ENCODE data around the gene CALCR. TPM values are rescaled to one million over a fixed set of nuclear protein-coding genes. Genes with fewer than 3 reads are reported as not detected.
A peak's percentile ranks its signal among the peaks of the same experiment; 100 is the strongest.
"Not testable (repeated sequence)": the region's sequence is repeated elsewhere in the genome, so short reads cannot be mapped to it uniquely, and the experiment has no call there.

Gene CALCR
- total and polyA plus RNA-seq, 9 of the 15 experiments (the other 6 are each of a cell fraction or from before 2014, with no cell fraction given) = 0.04 to 0.14 (median 0.09) TPM; not detected in 3

- TF ChIP-seq YY1 (IDR thresholded peaks at IDR 0.05; ENCODE audit: borderline replicate concordance in 1 of 3, control insufficient read depth in 1 of 3, extremely low read depth in 1 of 3, insufficient read depth in 3 of 3, insufficient read length in 1 of 3, insufficient replicate concordance in 2 of 3, low read depth in 1 of 3, low read length in 2 of 3) (peak in 2 of 3 experiments; percentile 58 to 84), ZNF165 (CRISPR knock-in tag; IDR thresholded peaks at IDR 0.05; ENCODE audit: borderline replicate concordance) (peak; percentile 24; the same call in 1 of the 2 replicates), EGR1 (conservative IDR thresholded peaks at IDR 0.05) (peak; percentile 78), CREB3L1 (IDR thresholded peaks at IDR 0.05; ENCODE audit: borderline replicate concordance, low read depth) (peak; percentile 25; the same call in 1 of the 2 replicates), MAFF (IDR thresholded peaks at IDR 0.05; ENCODE audit: low read length) (peak; percentile 54; the same call in 1 of the 2 replicates), SMARCC2 (IDR thresholded peaks at IDR 0.05; ENCODE audit: low read depth) (peak; percentile 66; the same call in 1 of the 2 replicates), SMAD4 (CRISPR knock-in tag; conservative IDR thresholded peaks at IDR 0.05) (peak; percentile 73), KLF13 (tag; IDR thresholded peaks at IDR 0.05; ENCODE audit: borderline replicate concordance, low read depth) (0 out of 2 replicates have a peak, but pooled peaks have one; percentile 31), HIVEP1 (CRISPR knock-in tag; IDR thresholded peaks at IDR 0.05) (0 out of 2 replicates have a peak, but pooled peaks have one; percentile 30), ZFX (CRISPR knock-in tag; IDR thresholded peaks at IDR 0.05) (peak; percentile 90), HES1 (IDR thresholded peaks at IDR 0.05; ENCODE audit: low read depth) (peak; percentile 38; the same call in 1 of the 2 replicates), CSDE1 (IDR thresholded peaks at IDR 0.05) (peak in 1 of 2 experiments; percentile 23; a peak in 1 of 4 replicates), POLR2A (conservative IDR thresholded peaks at IDR 0.05) (peak; percentile 79), TAF7 (tag; IDR thresholded peaks at IDR 0.05) (peak; percentile 91), SUPT5H (IDR thresholded peaks at IDR 0.05) (peak; percentile 70), ARID2 (IDR thresholded peaks at IDR 0.05) (peak; percentile 41; the same call in 1 of the 2 replicates), POLR2G (IDR thresholded peaks at IDR 0.05; ENCODE audit: low read depth, low read length) (peak; percentile 63), NFRKB (IDR thresholded peaks at IDR 0.05; ENCODE audit: low read depth) (peak; percentile 97), FOXK2 (conservative IDR thresholded peaks at IDR 0.05 in 1 of 2, IDR thresholded peaks at IDR 0.05 in 1 of 2; ENCODE audit: low read depth in 2 of 2) (peak; percentile 85 to 88; a peak in 3 of 4 replicates), MYC (CRISPR knock-in tag; IDR thresholded peaks at IDR 0.05; ENCODE audit: borderline replicate concordance, low read depth) (peak; percentile 80), SMAD3 (CRISPR knock-in tag; conservative IDR thresholded peaks at IDR 0.05) (0 out of 2 replicates have a peak, but pooled peaks have one; percentile 33), ZBTB8A (IDR thresholded peaks at IDR 0.05; ENCODE audit: partially characterized antibody) (peak; percentile 7), ZBTB2 (IDR thresholded peaks at IDR 0.05) (0 out of 2 replicates have a peak, but pooled peaks have one; percentile 18), SOX6 (IDR thresholded peaks at IDR 0.05) (peak; percentile 20; the same call in 1 of the 2 replicates)
- not testable (repeated sequence) for TF ChIP-seq MYC (IDR thresholded peaks at IDR 0.05; ENCODE audit: low read depth, low read length)
Observed at GRCh38 chr7:93591224-93592050, 16.9 kb upstream of the CALCR start (continued).

All from K562 (cell line).